Left hindlimb (tissue), 1 donor: ENCODE results near the gene MEF2D.

Source experiments
- DNase-seq: peaks from one replicate; pipeline ENCODE4 v3.0.0-alpha.2; 2018

MEF2D gene

GRCh38 chr1:156421939-156422601, 78.5 kb downstream of the MEF2D start:
- no peak for DNase-seq

GRCh38 chr1:156421062-156421938, 79.3 kb downstream of the MEF2D start:
- DNase-seq = peak; percentile 67

GRCh38 chr1:156420205-156421061, 80.1 kb downstream of the MEF2D start:
- no peak for DNase-seq

- DNase-seq = no peak
These were observed 80.7 kb downstream of the MEF2D start for GRCh38 chr1:156419854-156420204.

DNA sequence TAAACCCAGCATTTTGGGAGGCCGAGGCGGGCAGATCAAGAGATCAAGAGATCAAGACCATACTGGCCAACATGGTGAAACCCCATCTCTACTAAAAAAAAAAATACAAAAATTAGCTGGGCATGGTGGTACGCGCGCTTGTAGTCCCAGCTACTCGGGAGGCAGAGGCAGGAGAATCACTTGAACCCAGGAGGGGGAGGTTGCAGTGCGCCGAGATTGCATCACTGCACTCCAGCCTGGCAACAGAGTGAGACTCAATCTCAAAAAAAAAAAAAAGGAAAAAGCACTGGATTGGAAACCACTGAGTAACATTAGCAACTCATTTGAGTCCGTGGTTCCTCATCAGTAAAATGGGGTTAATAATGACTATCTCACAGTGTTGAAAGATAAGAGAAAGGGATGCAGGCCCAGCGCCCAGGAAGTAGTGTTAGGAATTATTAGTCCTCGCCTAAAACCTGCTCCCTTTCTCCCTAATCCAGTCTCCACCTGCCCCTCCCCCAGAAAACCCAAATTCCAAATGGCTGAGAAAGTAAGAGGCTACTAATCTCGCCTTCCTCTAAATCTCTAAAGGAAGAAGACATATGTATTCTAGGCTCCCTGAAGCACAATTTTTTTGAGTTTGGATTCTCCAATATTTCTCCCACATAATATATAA, 82.0 kb downstream of the MEF2D start:
- DNase-seq = no peak

DNA sequence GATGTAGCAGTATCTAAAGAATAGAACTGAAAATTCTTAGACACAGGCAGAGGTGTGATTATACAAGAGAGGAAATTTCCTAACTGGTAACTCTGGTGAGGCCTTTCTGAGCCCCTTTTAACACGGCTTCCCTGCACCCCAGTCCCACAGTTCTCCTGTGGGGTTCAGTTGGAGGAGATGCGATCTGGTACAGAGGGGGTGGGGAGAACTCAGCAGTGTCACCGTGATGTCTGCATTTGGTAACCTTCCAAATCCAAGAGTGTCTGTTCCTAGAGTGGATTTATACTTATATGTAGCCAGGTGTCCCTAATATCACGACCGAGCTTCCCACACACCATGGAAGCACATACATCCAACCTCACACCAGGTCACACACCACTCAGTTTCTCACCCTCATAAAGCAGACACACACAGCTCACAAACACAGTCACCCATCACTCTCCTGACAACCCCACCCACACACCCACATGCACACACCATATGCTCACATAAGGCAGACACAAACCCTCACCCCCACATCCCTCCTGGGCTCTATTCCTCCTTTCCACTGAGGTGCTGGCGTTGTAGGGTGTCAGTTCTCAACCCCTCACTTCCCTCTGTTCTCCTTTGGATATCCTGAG, 83.1 kb downstream of the MEF2D start:
- no peak for DNase-seq

DNA sequence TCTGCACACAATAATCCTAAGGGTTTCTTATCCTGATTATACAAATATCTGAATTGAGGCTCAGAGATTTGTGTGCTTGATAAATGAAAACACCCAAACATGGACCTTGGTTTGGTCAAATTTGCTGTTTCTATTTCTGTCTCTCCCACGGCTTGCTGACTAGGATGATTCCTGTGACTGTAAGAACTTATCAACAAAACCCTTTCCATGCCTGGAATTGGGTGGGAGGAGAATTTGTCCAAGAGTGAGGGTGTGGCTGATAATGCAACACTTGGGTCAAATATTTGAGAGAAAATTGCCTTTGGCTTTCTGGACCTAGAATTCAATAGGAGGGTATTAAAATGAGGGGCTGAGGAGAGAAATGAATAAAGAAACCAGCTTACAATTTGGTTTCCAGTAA, 83.6 kb downstream of the MEF2D start:
- no peak for DNase-seq

- DNase-seq = no peak
These were observed 86.0 kb downstream of the MEF2D start for GRCh38 chr1:156414461-156415064.
